Epithelial cell of esophagus (primary cell): Measurements from ENCODE around the gene RORB.
A peak's percentile ranks its signal among the peaks of the same experiment; 100 is the strongest.

ENCODE experiments used
- DNase-seq: peaks from one replicate; pipeline ENCODE4 v3.0.0; 2010; ENCODE audit warnings: low read depth
- H3K4me3 ChIP-seq: 2 replicates; pipeline ENCODE4 v1.5.1; 2011; ENCODE audit warnings: mild to moderate bottlenecking, low read length, control low read depth
- TF ChIP-seq, protein P1 (sequence below): IDR thresholded peaks from 2 replicates; pipeline ENCODE4 v1.5.1; 2011; ENCODE audit warnings: low read depth, mild to moderate bottlenecking, low read length, control low read depth, inconsistent platforms; ENCODE audit not compliant: insufficient read depth; ENCODE audit errors: missing control alignments

Gene RORB

DNA sequence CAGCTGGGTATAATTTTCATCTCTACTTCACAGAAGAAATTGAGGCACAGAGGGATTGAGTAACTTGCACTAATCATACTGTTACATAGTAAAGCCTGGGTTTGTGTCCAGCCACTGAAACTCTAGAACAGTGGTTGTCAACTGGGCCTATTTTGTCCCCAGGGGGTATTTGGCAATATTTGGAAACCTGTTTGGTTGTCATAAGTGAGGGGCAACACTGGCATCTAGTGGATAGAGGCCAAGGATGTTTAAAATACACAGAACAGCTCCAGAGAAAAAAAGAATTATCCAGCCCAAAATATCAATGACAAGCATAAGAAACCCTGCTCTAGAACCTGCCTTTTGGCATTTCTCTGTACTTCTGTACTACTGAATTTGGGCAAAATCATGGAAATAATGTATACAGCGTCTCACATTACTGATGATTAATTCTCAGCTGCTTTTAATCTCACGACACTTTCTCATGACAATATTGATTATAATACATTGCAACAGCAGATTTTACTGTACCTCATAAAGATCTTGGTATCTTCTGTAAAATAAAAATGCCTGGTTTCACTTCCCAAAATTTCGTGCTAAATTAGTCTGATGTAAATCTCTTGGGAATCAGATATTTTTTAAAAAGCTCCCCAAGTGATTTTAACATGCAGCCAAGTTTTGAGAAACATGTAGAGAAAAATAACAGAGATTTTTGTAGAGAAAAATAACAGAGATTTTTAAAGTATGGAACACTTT lies 112.7 kb downstream of the RORB start:
- H3K4me3 ChIP-seq, result no peak overlapping the region
- DNase-seq, result peak; percentile 5

DNA sequence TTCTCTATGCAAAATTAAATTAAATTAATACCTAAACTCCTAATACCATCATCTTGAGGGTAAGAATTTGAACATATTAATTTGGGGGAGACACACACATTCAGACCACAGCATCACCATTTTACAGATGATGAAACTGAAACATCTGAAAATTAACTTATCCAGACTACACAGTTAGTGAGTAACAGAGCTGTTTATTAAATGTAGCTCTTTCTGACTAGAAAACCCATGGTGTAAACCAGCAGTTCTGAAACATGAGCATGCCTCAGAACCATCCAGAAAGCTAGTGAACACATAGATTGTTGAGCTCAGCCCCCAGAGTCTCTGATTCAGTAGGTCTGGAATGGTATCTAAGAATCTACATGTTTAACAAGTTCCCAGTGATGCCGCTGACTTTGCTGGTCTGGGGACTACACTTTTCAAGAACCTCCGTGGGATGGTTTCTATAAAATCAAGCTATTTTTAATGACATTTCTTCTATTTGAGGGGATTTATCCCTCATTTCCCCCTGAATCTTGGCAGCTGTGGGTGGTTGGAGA lies 113.5 kb downstream of the RORB start:
- DNase-seq, result peak; percentile 1
- TF ChIP-seq, protein P1, sequence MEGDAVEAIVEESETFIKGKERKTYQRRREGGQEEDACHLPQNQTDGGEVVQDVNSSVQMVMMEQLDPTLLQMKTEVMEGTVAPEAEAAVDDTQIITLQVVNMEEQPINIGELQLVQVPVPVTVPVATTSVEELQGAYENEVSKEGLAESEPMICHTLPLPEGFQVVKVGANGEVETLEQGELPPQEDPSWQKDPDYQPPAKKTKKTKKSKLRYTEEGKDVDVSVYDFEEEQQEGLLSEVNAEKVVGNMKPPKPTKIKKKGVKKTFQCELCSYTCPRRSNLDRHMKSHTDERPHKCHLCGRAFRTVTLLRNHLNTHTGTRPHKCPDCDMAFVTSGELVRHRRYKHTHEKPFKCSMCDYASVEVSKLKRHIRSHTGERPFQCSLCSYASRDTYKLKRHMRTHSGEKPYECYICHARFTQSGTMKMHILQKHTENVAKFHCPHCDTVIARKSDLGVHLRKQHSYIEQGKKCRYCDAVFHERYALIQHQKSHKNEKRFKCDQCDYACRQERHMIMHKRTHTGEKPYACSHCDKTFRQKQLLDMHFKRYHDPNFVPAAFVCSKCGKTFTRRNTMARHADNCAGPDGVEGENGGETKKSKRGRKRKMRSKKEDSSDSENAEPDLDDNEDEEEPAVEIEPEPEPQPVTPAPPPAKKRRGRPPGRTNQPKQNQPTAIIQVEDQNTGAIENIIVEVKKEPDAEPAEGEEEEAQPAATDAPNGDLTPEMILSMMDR, result no peak

More for the DNA sequence above, 112.7 kb downstream of the RORB start:
- TF ChIP-seq, protein P1, result no peak

DNA sequence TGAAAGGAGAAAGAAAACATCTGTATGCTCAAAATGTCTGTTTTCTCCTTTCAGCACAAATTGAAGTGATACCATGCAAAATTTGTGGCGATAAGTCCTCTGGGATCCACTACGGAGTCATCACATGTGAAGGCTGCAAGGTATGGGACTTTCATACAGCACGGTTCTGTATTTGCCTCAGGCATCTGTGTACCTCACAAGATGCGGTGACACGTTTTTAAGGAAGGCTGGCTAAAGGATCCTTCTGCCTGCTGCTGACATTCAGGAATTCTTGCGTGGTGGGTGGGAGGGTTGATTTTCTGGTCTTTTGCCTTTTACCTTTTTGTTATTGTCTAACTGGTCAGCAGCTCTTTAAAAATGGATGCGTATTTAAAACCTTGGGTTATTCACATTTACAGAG lies 133.1 kb downstream of the RORB start:
- H3K4me3 ChIP-seq, result no peak overlapping the region
- DNase-seq, result no peak
- TF ChIP-seq, protein P1, result no peak

More for the DNA sequence above, 113.5 kb downstream of the RORB start:
- no peak overlapping the region for H3K4me3 ChIP-seq

DNA sequence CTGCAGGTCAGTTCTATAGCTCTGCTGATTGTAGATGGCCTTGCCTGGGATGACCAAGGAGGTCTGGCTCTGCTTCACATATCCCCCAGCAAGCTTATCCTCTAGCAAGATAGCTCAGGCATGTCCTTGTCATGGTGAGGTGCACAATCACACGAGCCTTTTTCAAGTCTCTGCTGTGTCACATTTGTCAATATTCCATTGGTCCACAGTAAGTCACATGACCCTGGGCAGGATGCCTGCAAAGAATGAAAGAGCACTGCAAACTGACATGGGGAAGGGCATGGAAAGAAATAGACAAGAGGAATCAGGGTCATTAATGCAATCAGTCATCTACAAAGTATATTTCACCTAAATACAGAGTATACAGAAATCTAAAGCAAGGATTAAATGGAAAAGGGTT lies 142.0 kb downstream of the RORB start:
- DNase-seq, result no peak
- no peak overlapping the region for H3K4me3 ChIP-seq
- TF ChIP-seq, protein P1, result no peak

DNA sequence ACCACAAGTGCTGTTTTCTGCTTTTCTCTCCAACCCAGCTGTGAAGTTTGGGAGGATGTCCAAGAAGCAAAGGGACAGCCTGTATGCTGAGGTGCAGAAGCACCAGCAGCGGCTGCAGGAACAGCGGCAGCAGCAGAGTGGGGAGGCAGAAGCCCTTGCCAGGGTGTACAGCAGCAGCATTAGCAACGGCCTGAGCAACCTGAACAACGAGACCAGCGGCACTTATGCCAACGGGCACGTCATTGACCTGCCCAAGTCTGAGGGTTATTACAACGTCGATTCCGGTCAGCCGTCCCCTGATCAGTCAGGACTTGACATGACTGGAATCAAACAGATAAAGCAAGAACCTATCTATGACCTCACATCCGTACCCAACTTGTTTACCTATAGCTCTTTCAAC lies 145.2 kb downstream of the RORB start:
- H3K4me3 ChIP-seq, result no peak overlapping the region
- TF ChIP-seq, protein P1, result no peak
- DNase-seq, result no peak

DNA sequence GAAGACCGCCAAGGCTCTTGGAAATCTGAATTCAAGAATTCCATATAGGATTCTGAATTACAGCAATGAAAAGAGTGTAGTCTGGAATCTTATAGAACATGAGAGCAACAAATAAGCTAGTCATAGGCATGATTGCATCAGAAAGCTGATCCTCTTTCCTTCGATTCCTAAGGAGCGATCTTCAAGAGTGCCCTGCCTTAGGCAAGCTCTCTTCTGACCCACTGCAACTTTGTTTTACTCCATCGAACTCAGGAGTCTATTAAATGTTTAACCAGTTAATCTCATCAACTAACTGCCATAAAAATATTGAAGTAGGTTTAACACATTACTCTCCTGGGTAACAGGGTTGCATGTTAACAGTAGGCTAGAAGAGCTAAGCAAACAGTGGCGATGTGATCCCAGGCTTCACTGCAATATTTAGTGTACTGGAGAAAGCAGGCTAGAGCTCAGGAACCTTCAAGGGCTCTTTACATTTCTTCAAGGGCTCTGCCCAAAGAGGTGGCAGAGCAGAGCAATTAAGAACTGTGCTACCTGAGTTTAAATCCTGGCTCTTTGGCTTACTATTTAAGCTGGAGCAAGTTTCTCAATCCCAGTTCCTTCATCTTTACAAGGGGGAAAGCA lies 146.3 kb downstream of the RORB start:
- TF ChIP-seq, protein P1, result no peak
- no peak overlapping the region for H3K4me3 ChIP-seq
- DNase-seq, result peak; percentile 8

DNA sequence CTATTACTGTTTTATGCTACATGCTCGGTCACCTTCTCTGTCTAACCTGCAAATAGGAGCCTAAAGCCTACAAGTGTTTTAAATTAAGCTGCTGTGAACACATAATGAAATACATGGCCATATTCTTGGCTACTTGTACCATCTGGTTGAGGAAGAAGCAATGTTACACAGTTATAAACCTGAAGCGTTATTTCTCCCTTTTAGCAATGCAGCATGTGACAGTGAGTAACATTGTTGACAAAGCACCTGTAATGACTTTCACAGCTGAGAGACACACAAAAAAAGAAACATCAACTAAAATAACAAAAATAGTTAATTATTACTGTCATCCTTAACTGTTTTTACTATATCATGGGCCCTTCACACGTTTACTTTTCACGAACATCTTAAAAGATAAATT lies 146.9 kb downstream of the RORB start:
- H3K4me3 ChIP-seq, result no peak overlapping the region
- TF ChIP-seq, protein P1, result no peak
- DNase-seq, result no peak
